CD4-positive, alpha-beta T cell treated with Interleukin-17A for 1 hour (primary cell): ENCODE data around the gene FEM1B.

Source experiments
- DNase-seq: peaks from one replicate; pipeline ENCODE4 v3.0.0-alpha.2; 2020

FEM1B gene

GRCh38 chr15:68286256-68286655 is 8.7 kb downstream of the FEM1B start:
- DNase-seq, result no peak

- no peak for DNase-seq
These were observed 11.5 kb downstream of the FEM1B start for GRCh38 chr15:68289057-68289456.

GRCh38 chr15:68289621-68290352 is 12.2 kb downstream of the FEM1B start:
- DNase-seq, result no peak

- DNase-seq, result no peak
These were observed 13.2 kb downstream of the FEM1B start for GRCh38 chr15:68290715-68291114.

GRCh38 chr15:68292157-68292781 is 14.7 kb downstream of the FEM1B start:
- DNase-seq, result no peak

GRCh38 chr15:68292967-68293366 is 15.4 kb downstream of the FEM1B start:
- DNase-seq, result no peak

- no peak for DNase-seq
These were observed 17.7 kb downstream of the FEM1B start for GRCh38 chr15:68295014-68295805.

GRCh38 chr15:68298336-68298735 is 20.8 kb downstream of the FEM1B start:
- DNase-seq, result no peak

GRCh38 chr15:68298882-68299381 is 21.4 kb downstream of the FEM1B start:
- peak; percentile 53 for DNase-seq

- DNase-seq, result no peak
These were observed 21.9 kb downstream of the FEM1B start for GRCh38 chr15:68299436-68299835.

- no peak for DNase-seq
These were observed 22.8 kb downstream of the FEM1B start for GRCh38 chr15:68300115-68300940.

GRCh38 chr15:68301301-68301700 is 23.8 kb downstream of the FEM1B start:
- DNase-seq, result no peak

GRCh38 chr15:68302729-68303128 is 25.2 kb downstream of the FEM1B start:
- DNase-seq, result no peak

GRCh38 chr15:68303134-68303533 is 25.6 kb downstream of the FEM1B start:
- DNase-seq, result no peak

GRCh38 chr15:68303560-68304436 is 26.3 kb downstream of the FEM1B start:
- no peak for DNase-seq

GRCh38 chr15:68304589-68305337 is 27.2 kb downstream of the FEM1B start:
- DNase-seq, result no peak

GRCh38 chr15:68305420-68305871 is 27.9 kb downstream of the FEM1B start:
- no peak for DNase-seq

- DNase-seq, result no peak
These were observed 29.8 kb downstream of the FEM1B start for GRCh38 chr15:68307131-68307928.

- no peak for DNase-seq
These were observed 31.5 kb downstream of the FEM1B start for GRCh38 chr15:68309024-68309423.
